Natural killer cell (primary cell): ENCODE results near the gene SS18. TPM values are rescaled to one million over a fixed set of nuclear protein-coding genes. Genes with fewer than 3 reads are reported as not detected.

ENCODE experiments used
- ATAC-seq, 3 donors: fragments of 150-1000 bp in 2 of 3; fragments of 200-7000 bp in 1 of 3; cut with Tn5 transposase; 1 replicate in 1 of 3; 2 replicates in 2 of 3; pipeline ENCODE4 v1.10.0; 2021; ENCODE audit warnings: mild to moderate bottlenecking in 2 of 3, moderate library complexity in 2 of 3
- DNase-seq, 2 donors: peaks; one replicate each; pipeline versions ENCODE4 v3.0.0 to v3.0.0-alpha.2; 2013 to 2021; ENCODE audit warnings: mixed read lengths in 1 of 2
- H3K27ac ChIP-seq: one replicate; pipeline ENCODE4 v1.5.1; 2013; ENCODE audit warnings: mild to moderate bottlenecking, low read length
- H3K27me3 ChIP-seq: one replicate; pipeline ENCODE4 v1.6.1; 2013; ENCODE audit warnings: low read length; ENCODE audit not compliant: control insufficient read depth, insufficient read depth
- H3K36me3 ChIP-seq: one replicate; pipeline ENCODE4 v1.6.1; 2013; ENCODE audit warnings: low read length; ENCODE audit not compliant: control insufficient read depth, insufficient read depth
- H3K4me1 ChIP-seq: one replicate; pipeline ENCODE4 v1.6.1; 2013; ENCODE audit warnings: low read length; ENCODE audit not compliant: control insufficient read depth, insufficient read depth
- H3K4me3 ChIP-seq: one replicate; pipeline ENCODE4 v1.5.1; 2013; ENCODE audit warnings: low read length
- H3K9me3 ChIP-seq: one replicate; pipeline ENCODE4 v1.6.1; 2013; ENCODE audit warnings: low read length; ENCODE audit not compliant: control insufficient read depth, insufficient read depth
- H3K27ac Mint-ChIP-seq, 2 donors: one replicate each; pipeline ENCODE4 v1.8.0; 2022; ENCODE audit warnings: mild to moderate bottlenecking in 2 of 2, mixed read lengths in 2 of 2, moderate library complexity in 1 of 2
- H3K27me3 Mint-ChIP-seq, 2 donors: one replicate each; pipeline ENCODE4 v1.8.0; 2022; ENCODE audit warnings: low read depth in 2 of 2, mixed read lengths in 2 of 2
- H3K36me3 Mint-ChIP-seq: one replicate; pipeline ENCODE4 v1.8.0; 2022; ENCODE audit warnings: mixed read lengths
- H3K4me1 Mint-ChIP-seq, 2 donors: one replicate each; pipeline ENCODE4 v1.8.0; 2022; ENCODE audit warnings: mixed read lengths in 2 of 2
- H3K4me3 Mint-ChIP-seq: one replicate; pipeline ENCODE4 v1.8.0; 2022; ENCODE audit warnings: mild to moderate bottlenecking, moderate library complexity, mixed read lengths
- H3K9me3 Mint-ChIP-seq, 2 donors: one replicate each; pipeline ENCODE4 v1.8.0; 2022; ENCODE audit warnings: mixed read lengths in 2 of 2
- CTCF ChIP-seq: fragments of 200-600 bp; IDR thresholded peaks from one replicate; pipeline ENCODE4 v1.8.0; 2022; ENCODE audit warnings: antibody characterized with exemption
- WGBS: methylation state at CpG from one replicate; pipeline ENCODE4 v1.1.7; 2013; ENCODE audit warnings: missing lambda C conversion rate; ENCODE audit not compliant: insufficient coverage; 5-methylcytosine and 5-hydroxymethylcytosine counted together
- intact Hi-C: fragments of 100-400 bp; cut with micrococcal nuclease; formaldehyde crosslinking; loops from one replicate; pipeline ENCODE4 v1.14.2; 2022
- total RNA-seq, 4 donors: library from RNA; stranded (reverse); fragments of 120-200 nt in 1 of 4; gene quantifications; one replicate each; pipeline versions ENCODE4 v1.2.3 to v1.2.4, GENCODE V29; 2013 to 2022

SS18 gene
- total RNA-seq, 3 donors from 2014 or later (not counting 1 experiment from before 2014, with no cell fraction given), result 72.2 to 92.2 (median 77.7) TPM

- peak overlapping the region in 1 of 2 donors; percentile 41 for H3K27ac Mint-ChIP-seq
Measured at GRCh38 chr18:26021061-26021754, 69.2 kb downstream of the SS18 start.

GRCh38 chr18:26017929-26018328 is 72.5 kb downstream of the SS18 start:
- Mint-ChIP-seq H3K4me3 (no peak overlapping the region), H3K27ac (no peak overlapping the region), H3K4me1 (peaks cover 4 to 12% of the 10 kb centered on the region in 2 donors), H3K9me3 (no peaks in the 10 kb centered on the region), H3K36me3 (peaks cover 26% of the 10 kb centered on the region), H3K27me3 (no peaks in the 10 kb centered on the region)
- H3K36me3 ChIP-seq, result peaks cover 62% of the 10 kb centered on the region
- no peak for ATAC-seq
- DNase-seq, result no peak
- no peak overlapping the region for H3K27ac ChIP-seq
- no peak for TF ChIP-seq CTCF
- no peaks in the 10 kb centered on the region for H3K27me3 ChIP-seq
- intact Hi-C loops, result no loop called here
- H3K9me3 ChIP-seq, result no peaks in the 10 kb centered on the region
- H3K4me3 ChIP-seq, result no peak overlapping the region
- no peaks in the 10 kb centered on the region for H3K4me1 ChIP-seq

More at GRCh38 chr18:26021061-26021754, 69.2 kb downstream of the SS18 start:
- ATAC-seq (no peak), DNase-seq (no peak)
- peaks cover 20 to 31% of the 10 kb centered on the region in 2 donors for H3K4me1 Mint-ChIP-seq
- Histone ChIP-seq H3K27ac (no peak overlapping the region), H3K27me3 (no peaks in the 10 kb centered on the region), H3K4me1 (no peaks in the 10 kb centered on the region), H3K4me3 (no peak overlapping the region), H3K36me3 (peaks cover 73% of the 10 kb centered on the region), H3K9me3 (no peaks in the 10 kb centered on the region)
- 96% methylated on average over 3 of the region's 3 CpGs for WGBS
- intact Hi-C loops, result no loop called here
- no peak for TF ChIP-seq CTCF
- H3K9me3 Mint-ChIP-seq, result no peaks in the 10 kb centered on the region
- no peaks in the 10 kb centered on the region for H3K27me3 Mint-ChIP-seq
- H3K36me3 Mint-ChIP-seq, result peaks cover 40% of the 10 kb centered on the region
- H3K4me3 Mint-ChIP-seq, result no peak overlapping the region

GRCh38 chr18:26014462-26014861 is 76.0 kb downstream of the SS18 start:
- no peak for DNase-seq
- no peak for ATAC-seq
- Histone ChIP-seq H3K36me3 (peaks cover 40% of the 10 kb centered on the region), H3K4me1 (no peaks in the 10 kb centered on the region), H3K27me3 (no peaks in the 10 kb centered on the region), H3K4me3 (no peak overlapping the region), H3K9me3 (no peaks in the 10 kb centered on the region), H3K27ac (no peak overlapping the region)
- TF ChIP-seq CTCF, result no peak
- H3K4me3 Mint-ChIP-seq, result no peak overlapping the region
- H3K27me3 Mint-ChIP-seq, result no peaks in the 10 kb centered on the region
- intact Hi-C loops, result no loop called here
- no peaks in the 10 kb centered on the region for H3K9me3 Mint-ChIP-seq
- H3K4me1 Mint-ChIP-seq, result peaks cover 0 to 5% of the 10 kb centered on the region in 2 donors
- no peak overlapping the region for H3K27ac Mint-ChIP-seq
- peaks cover 29% of the 10 kb centered on the region for H3K36me3 Mint-ChIP-seq

GRCh38 chr18:26008619-26009018 is 81.8 kb downstream of the SS18 start:
- DNase-seq, result no peak
- Mint-ChIP-seq H3K9me3 (no peaks in the 10 kb centered on the region), H3K27me3 (no peaks in the 10 kb centered on the region), H3K36me3 (peaks cover 6% of the 10 kb centered on the region), H3K4me1 (no peaks in the 10 kb centered on the region), H3K27ac (no peak overlapping the region), H3K4me3 (no peak overlapping the region)
- no peaks in the 10 kb centered on the region for H3K27me3 ChIP-seq
- no CpG with 5 or more reads among the region's 1 CpG for WGBS
- ATAC-seq, result no peak
- no peak overlapping the region for H3K4me3 ChIP-seq
- H3K36me3 ChIP-seq, result peaks cover 5% of the 10 kb centered on the region
- no peak for TF ChIP-seq CTCF
- no peaks in the 10 kb centered on the region for H3K4me1 ChIP-seq
- H3K9me3 ChIP-seq, result no peaks in the 10 kb centered on the region
- no peak overlapping the region for H3K27ac ChIP-seq
- intact Hi-C loops, result no loop called here
